Urothelium cell line (cell line): ENCODE results near the gene EFCAB3.
"Not testable (repeated sequence)": the region's sequence is repeated elsewhere in the genome, so short reads cannot be mapped to it uniquely, and the experiment has no call there.

Source experiments
- DNase-seq: peaks from one replicate; pipeline ENCODE4 v3.0.0; 2011; ENCODE audit warnings: low spot score, mixed read lengths
- FAIRE-seq: peaks from 2 replicates; lab custom pipeline; 2011; peaks lifted over from hg19 to GRCh38; lab: Jason Lieb, UNC

EFCAB3 gene

GRCh38 chr17:62458483-62458882 lies 78.1 kb downstream of the EFCAB3 start:
- peak; percentile 84 for FAIRE-seq
- DNase-seq, result not testable (repeated sequence)

- not testable (repeated sequence) for FAIRE-seq, DNase-seq
Measured at GRCh38 chr17:62464422-62464821, 84.1 kb downstream of the EFCAB3 start.

- not testable (repeated sequence) for FAIRE-seq, DNase-seq
Measured at GRCh38 chr17:62465271-62465670, 84.9 kb downstream of the EFCAB3 start.
